Amygdala (tissue), 56 donors: ENCODE results near the gene RHCG.

Source experiments
- DNase-seq, 56 donors: peaks; one replicate each; lab custom pipeline; 2025; lab: John Stamatoyannopoulos, UW

Gene RHCG

DNA sequence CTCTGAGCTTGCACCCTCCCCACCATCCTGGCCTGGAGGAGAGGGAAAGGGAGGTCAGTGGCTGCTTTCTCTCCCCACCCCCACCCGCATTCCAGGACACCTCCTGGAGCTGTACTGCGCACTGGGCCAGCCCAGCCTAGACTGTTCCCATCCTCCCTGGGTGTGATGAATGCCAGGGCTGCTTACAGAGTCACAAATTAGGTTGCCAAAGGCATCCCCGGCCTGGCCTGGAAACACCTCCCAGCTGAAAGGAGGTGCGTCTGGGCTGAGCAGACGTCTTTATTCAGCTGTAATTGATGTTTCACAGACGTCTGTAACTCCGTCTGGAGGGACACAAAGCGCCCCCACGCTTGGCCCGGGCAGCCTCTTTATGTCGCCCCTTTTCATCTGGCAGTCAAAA, 47.6 kb downstream of the RHCG start:
- DNase-seq = peak in 18 of 56 donors; percentile 5 to 77 (median 30)

DNA sequence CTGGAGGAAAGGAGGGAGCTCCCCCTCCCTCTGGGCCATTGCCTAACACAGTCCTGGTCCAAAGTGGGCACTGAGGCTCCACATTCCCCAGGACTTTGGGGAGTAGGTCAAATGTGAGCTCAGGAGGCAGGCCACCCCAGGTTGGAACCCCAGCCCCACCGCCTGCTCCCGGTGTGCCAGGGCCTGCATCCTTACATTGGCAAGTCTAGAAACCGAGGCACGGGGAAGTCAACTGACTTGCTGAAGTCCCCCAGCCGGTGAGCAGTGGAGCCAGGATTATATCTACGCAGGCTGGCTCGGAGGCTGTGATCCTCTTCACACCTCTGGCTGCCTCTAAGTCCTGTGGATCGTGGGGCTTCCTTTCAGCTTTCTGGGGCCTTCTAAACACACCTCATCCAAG, 48.7 kb downstream of the RHCG start:
- no peak for DNase-seq

DNA sequence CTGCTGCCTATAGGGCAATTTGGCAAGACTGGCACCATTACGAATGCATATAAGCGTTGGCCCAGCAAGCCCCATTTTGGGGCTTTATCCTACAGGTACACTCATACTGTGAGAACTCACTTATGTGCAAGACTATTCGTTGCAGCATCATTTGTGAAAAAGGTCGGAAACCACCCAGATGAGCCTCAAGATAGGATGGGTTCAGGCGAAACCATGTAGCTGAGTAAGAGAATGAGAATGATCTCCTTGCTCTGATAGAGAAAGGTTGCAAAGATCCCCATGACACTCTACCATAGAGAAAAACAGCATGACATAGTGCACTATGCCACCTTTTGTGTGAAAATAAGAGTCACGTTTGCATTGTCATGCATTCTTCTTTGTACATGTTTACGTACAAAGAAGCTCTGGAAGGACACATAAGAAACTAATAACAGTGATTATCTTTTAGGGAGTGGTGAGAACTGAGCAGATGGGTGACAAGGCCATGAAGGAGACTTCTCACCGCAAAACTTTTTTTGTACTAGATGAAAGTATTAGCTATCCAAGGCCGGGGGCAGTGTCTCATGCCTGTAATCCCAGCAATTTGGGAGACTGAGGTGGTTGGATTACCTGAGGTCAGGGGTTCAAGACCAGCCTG, 50.0 kb downstream of the RHCG start:
- no peak for DNase-seq

DNA sequence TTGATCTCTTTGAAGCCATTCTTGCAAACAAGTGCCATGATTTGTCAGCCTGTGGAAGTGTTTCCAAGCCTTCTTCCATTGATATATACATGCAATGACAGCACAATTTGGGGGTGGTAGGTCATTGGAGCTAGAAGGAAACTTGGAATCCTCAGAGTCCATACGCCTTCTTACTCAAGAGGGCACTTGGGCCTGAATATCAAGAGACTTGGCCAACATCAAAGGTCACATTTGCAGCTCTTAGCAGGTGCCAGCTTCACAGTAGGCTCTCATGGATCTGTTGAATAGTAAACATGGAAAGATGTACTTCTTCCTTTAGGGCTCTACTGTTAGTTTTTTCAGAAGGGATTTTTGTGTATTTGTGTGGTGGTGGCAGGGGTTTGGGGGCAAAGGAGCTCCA, 50.9 kb downstream of the RHCG start:
- no peak for DNase-seq

DNA sequence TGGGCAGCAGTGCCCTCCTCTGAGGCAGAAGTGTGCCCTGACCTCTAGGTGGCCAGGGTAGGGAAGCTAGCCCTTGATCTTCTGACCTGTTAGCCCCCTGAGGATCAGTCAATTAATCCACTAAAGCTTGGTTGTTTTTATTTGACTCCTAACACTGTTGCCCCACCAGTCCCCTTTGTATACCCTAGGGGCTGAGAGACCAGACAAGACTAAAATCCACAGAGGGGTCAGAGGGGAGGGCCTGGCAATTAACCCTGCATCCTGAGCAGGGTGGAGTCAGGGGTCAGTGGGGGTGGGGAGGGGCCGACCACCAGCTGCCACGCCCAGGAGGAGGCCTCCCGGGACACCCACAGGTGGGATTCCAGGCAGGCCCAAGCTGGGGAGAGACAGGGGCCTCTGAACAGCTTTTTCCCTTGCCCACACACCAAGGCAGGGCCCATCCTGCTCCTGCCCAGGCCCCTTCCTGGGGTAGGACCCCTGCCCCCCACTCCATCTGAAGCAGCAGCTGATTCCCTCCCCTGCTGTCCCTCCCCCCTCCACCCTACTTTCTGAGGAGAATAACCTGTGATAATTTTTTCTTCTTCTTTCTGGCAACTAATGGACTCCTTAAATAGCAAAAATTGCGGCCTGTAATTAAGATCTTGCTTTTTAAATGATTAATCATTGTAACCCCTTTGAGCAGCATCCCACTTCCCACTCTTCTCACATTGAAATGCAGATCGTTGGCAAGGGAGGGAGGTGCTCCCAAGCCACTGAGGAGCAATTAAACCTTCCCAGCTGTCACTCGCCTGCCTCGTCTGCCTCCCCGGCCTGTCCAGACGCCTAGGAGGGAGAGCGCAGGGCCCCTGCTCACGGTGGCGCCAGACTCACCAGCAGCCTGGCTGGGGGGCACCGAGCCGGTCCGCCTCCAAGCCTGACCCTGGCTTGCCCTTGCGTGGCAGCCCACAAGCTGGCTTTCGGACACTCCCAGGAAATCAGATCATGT, 51.9 kb downstream of the RHCG start:
- peak in 1 of 56 donors; percentile 17 for DNase-seq

DNA sequence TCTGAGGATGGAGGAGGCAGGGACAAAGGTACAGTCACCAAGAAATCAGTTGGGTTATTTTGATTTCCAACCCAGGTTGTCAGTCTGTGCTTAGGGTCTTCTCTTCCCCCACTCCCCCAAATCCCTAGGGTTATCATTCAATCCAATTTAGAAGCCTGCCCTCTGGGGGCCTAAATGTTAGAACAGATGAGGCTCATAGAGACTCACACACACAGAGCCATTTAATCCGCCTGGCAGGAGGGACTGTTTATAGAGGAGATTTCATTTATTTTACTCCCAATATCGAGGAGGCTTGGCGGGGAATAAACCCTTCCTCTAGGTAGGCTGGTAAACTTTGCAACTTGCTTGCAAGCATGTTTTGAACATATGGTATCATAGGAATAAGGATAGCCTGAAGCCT, 52.8 kb downstream of the RHCG start:
- DNase-seq = no peak

DNA sequence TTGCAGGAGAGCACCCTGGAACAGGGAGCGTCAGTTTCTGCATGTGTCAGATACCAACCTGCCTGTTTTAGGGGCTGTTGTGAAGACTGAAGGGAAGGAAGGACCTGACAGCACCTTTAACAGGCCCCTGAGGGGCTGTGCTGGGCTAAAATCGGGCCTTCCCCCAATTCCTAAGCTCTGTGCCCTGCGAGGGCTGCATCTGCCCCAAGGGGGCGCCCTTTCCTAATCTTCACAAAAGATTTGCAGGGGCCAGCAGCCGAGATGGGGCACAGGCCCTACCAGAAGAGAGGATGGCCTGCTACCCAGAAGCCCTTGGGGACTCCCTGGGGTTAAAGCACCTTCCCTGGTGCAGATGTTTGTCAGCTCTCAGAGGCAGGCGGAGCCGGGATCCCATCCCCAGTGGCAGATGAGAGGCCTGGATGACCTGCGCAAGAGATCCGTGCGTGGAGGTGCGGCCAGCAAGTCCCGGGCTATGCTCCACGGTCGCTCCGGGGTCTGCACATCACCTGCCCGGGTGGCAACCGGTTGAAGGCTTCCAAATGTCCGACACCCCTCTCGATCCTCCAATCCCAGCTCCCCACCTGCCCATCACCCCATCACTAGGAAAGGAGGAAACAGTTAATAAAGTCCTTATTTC, 53.6 kb downstream of the RHCG start:
- DNase-seq = peak in 30 of 56 donors; percentile 4 to 73 (median 28)

DNA sequence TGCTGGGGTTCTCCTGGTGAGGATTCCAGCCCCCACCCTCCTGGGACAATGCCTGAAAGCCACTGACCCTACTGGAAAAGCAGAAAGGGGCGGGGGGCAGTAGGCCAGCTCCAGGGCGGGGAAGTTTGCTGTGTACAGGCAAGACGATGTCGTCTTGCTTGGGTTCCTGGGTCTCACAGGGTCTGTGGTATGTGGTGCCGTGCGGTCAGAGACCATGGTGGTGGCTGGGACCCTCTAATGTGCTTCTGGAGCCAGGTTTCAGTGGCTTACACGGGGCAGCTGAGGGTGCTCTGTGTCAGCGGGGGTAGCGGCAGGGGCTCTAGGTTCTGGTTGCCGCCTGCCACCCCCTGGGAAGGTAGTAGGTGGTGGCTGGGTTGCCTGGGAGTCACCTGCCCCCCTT, 54.2 kb downstream of the RHCG start:
- DNase-seq = no peak

DNA sequence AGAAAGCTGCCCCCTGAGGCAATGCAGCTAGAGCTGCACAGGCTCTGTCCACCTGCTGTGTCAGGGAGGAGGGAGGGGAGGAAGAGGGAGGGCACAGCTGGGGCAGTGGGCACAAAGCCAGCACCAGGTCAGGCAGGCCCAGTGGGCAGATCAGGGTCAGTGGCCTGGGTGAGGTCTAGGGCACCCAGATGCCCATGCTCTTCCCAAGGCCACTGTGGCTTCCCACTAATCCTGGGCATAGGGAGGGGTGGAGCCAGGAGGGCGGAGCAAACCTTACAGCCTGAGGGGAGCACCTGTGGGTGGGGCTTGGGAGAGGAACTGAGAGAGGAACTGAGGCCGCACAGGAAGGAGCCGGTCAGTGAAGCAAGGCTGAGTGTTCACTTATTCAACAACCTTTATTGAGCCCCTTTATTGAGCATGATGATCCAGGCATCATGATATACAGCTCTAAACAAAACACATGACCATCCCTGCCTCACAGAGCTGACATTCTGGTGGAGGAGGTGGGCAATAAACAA, 55.0 kb downstream of the RHCG start:
- DNase-seq = no peak

DNA sequence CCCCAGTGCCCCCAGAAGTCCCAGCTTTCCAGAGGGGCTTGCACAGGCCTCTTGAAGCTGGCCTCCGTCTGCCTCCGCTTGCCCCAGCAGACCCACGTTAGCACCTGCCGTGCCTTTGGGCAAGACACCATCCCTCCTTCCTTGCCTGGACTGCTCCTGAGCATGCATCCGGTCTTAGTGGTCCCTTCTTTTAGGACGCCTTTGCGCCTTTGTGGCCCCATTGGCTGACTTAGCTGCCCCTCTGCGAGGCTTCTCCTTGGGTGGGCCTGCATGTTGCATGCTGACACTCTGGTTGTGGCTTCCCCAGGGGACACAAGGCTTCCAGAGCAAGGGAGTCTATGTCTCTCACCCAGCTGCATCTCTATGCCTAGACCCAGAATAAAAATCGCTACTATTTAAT, 56.6 kb downstream of the RHCG start:
- DNase-seq = no peak

DNA sequence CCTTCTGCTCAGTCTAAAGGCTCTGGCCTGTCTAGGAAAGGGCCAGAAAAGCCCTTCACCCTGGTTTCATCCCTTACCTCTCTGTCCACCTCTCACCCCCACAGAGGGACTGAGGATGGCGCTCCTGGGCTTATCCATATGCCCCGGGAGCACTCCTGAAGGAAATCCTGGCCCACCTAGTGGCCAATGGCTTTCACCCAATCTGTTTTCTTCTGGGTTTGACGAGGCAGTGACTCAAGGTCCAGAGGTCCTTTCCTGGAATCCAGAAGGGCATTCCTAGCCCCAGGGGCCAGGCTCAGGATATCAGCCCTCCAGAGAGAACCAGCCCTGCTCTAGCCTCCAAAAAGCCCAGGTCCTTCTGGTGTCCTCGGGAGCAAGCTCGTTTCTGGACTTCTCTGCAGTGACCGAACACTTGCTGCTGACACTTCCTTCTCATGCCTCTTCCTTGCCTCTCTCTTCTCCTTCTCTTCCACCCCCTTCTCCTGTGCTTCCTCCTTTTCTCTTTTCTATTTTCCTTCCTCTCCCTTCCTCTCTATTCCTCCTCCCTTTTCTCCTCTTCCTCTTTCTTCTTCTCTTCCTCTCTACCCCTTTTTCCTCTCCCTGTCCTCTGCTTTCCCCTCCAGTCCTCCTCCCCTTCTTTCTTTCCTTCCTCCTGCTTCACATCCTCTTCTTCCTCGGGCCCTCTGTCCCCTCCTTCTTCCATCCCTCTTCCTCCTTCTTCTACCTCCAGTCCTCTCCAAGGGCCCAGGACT, 59.6 kb downstream of the RHCG start:
- no peak for DNase-seq

DNA sequence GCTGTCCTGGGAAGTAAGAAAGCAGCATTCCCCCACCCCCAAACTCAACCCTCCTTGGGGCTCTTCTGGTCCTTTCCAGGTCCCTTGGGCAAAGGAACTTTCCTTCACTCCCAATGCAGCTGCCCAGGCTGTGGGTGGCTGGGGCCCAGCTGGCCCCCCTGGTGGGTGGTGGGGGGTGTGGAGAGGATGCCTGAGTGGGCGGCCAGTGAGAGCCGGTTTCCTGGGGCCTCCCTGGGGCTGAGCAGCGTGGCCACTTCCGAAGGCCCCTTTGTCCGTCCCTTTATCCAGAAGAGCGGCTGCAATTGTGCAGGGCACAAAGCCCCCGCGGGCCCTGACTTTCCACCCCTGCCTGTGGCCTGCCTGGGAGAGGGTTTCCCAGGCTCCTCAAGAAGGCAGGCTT, 61.0 kb downstream of the RHCG start:
- no peak for DNase-seq

DNA sequence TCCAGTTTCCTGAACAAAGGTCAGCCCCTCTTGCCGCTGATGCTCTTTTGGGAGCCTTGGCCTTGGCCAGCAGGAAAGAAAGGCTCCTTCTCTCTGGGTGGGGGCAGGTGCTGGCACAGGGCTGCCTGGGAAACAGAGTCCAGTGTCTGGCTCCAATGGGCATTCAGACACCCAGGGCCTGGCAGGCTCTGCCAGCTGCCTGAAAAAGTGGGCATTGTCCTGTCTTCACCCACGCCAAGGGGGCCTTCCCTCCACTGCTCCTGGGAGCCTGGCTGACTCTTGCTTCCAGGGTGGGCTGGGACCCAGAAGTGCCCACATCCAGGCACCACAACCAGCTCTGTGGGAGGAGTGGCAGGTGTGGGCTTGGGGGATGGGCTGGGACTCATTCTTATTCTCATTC, 62.7 kb downstream of the RHCG start:
- DNase-seq = peak in 31 of 56 donors; percentile 12 to 69 (median 34)

DNA sequence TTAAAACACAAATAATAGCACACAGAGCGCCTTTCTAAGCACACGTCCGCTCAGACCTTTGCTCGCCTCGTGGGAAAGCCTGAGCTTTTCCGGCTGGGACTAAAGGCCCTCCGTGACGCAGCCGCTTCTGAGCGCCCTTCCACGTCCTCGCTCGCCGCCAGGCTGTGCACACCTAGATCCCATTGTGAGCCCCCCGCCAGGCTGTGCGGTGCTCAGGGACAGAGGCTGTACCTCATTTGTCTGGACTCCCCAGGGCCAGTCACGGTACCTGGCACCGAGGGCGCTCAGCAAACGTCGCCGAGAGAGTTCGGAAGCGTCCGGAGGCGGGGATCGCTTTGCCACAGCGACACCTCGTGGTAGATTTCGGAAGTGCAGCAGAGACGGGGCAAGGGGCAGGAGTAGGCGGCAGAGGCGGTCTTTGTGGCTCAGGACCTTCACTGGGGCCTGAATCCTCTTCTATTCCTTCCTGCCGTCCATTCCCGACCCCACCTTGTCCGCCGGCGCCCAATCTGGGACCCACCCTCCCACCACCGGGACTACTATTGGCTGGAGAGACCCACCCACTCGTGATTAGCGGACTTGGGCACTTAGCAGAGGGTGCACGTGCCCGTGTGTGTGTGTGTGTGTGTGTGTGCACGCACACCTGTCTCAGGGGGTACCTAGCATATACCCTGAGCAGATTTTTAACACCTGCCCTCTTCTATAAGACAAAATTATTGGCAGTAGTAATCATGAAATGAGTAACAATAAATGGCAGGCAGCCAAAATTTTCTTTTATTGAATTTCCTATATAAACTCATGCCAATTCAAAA, 65.6 kb downstream of the RHCG start:
- peak in 54 of 56 donors; percentile 20 to 89 (median 76) for DNase-seq

DNA sequence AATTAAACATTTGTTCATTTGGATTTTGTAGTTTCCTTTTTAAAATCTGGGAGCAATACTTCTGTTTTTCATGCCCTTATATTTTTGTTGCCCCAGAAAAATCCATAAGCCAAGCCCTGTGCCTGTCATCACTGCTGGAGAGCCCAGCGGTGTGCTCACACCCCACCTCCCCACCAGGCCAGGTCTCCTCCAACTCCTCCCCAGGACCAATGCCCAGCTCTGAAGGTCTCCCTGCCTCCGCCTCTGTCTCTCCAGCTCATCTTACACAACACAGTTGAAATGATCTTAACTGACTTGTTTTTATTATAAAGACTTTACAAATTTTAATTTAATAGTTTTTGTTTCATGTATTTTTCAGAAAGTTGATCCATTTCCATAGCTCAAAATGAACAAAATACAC, 66.4 kb downstream of the RHCG start:
- DNase-seq = no peak

DNA sequence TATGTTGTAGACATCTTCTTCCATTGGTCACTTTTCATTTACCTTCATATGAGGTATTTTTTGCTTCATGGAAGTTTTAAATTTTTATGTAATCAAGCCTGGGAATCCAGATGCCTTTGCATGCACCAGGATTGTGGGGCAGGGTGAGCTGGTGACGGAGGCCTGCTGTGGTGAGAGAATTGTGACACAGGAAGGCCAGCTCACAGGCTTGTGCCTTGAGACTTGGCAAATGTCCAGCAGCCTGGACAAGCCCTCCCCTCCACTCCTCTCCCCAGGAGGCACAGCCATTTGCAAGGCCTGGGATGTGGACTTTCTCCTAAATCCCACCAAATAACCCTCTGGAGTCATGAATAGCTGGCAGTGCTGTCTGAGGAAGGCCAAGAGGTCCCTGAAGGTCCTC, 67.4 kb downstream of the RHCG start:
- DNase-seq = no peak

DNA sequence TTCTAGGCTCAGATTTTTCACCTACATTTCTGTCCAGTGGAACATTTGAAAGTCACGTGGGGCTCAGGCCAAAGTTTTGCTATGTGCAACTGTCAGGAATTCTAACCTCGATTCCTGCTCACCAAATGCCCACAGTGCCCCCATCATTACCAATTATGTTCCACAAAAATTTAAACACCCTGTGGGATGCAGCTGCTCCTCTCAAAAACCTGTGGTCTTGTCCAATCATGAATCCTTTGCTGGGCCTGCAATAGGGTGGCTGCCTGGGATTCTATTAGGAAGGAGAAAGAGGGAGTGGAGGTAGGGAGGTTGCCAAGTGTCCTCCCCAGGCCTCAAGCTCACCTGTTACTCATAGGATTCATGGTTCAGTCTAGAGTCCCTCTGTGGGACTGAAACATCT, 68.1 kb downstream of the RHCG start:
- no peak for DNase-seq

DNA sequence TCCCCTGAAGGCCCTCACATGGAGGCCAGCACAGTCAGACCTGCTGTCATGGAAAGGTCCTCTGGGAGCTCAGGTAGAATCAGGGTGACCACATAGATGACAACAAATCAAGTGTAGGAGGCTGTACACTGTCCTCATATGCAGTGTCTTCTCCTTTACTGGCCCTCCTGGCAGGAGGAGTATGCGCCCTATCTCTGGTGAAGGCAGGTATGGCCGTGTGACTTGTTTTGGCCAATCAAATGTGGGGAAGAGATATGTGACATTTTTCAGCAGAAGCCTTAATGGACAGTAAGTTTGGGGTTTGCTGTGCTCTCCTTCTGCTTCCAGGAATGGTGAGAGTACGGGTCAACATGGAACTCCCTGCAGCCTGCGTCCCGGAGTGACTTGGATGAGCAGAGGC, 69.9 kb downstream of the RHCG start:
- no peak for DNase-seq

DNA sequence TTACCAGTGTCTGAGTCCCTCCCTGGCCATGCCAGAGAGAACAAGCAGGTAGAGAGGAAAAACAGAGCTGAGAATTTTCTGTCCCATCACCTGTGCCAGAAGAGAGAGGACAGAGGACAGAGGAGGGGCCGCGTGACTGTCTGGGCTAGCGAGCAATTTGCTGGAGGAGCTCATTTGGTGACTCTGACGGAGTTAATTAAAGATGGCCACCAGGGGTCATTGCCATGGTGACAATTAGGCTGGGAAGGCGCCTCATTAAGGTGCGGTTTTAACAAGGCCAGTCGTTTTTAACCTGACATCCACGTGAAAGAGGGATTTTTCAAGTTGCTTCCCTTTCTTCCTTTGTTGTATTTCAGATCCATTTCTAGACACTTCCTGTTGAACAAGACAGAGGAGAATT, 72.4 kb downstream of the RHCG start:
- no peak for DNase-seq
